Hepatocyte (in vitro differentiated cells): ENCODE data around the gene TMPRSS4. TPM values are rescaled to one million over a fixed set of nuclear protein-coding genes. Genes with fewer than 3 reads are reported as not detected.

Experiments used
- DNase-seq: peaks from one replicate; pipeline ENCODE4 v3.0.0-alpha.2; 2016; ENCODE audit warnings: low spot score
- H2AFZ ChIP-seq: fragments of 200-600 bp; sonication (generic); 2 replicates; pipeline ENCODE4 v1.6.0; 2016; ENCODE audit warnings: antibody characterized with exemption, mild to moderate bottlenecking
- H3K27ac ChIP-seq: fragments of 200-600 bp; sonication (generic); 2 replicates; pipeline ENCODE4 v1.5.1; 2016; ENCODE audit warnings: mild to moderate bottlenecking
- H3K27me3 ChIP-seq: fragments of 200-600 bp; sonication (generic); 2 replicates; pipeline ENCODE4 v1.6.1; 2016
- H3K36me3 ChIP-seq: fragments of 200-600 bp; sonication (generic); replicated peaks from 2 replicates; pipeline ENCODE4 v1.5.1; 2016; ENCODE audit warnings: low read depth; ENCODE audit not compliant: insufficient read depth
- H3K4me1 ChIP-seq: fragments of 200-600 bp; sonication (generic); 2 replicates; pipeline ENCODE4 v1.5.1; 2016; ENCODE audit warnings: mild to moderate bottlenecking, moderate library complexity; ENCODE audit not compliant: insufficient read depth
- H3K4me2 ChIP-seq: fragments of 200-600 bp; sonication (generic); 2 replicates; pipeline ENCODE4 v1.6.0; 2016
- H3K4me3 ChIP-seq: fragments of 200-600 bp; sonication (generic); 2 replicates; pipeline ENCODE4 v1.5.1; 2016; ENCODE audit warnings: mild to moderate bottlenecking
- H3K79me2 ChIP-seq: fragments of 200-600 bp; sonication (generic); 2 replicates; pipeline ENCODE4 v1.6.0; 2017; ENCODE audit warnings: mild to moderate bottlenecking
- H3K9me2 ChIP-seq: fragments of 200-600 bp; sonication (generic); replicated peaks from 2 replicates; pipeline ENCODE4 v1.6.0; 2017; ENCODE audit warnings: mild to moderate bottlenecking; ENCODE audit not compliant: insufficient read depth
- H3K9me3 ChIP-seq: fragments of 200-600 bp; sonication (generic); 2 replicates; pipeline ENCODE4 v1.5.1; 2016; ENCODE audit warnings: low read depth, mild to moderate bottlenecking
- H4K20me1 ChIP-seq: fragments of 200-600 bp; sonication (generic); 2 replicates; pipeline ENCODE4 v1.6.0; 2016; ENCODE audit warnings: mild to moderate bottlenecking; ENCODE audit not compliant: insufficient read depth, poor library complexity, severe bottlenecking
- EZH2 ChIP-seq: fragments of 200-600 bp; sonication (generic); IDR thresholded peaks from 2 replicates; pipeline ENCODE4 v1.6.1; 2016; ENCODE audit warnings: antibody characterized with exemption, mild to moderate bottlenecking, borderline replicate concordance
- EZH2phosphoT487 ChIP-seq: fragments of 200-600 bp; sonication (generic); IDR thresholded peaks from one replicate; pipeline ENCODE4 v1.6.1; 2018; ENCODE audit warnings: antibody characterized with exemption, mild to moderate bottlenecking, low read depth, moderate library complexity; ENCODE audit not compliant: unreplicated experiment, severe bottlenecking
- WGBS: methylation state at CpG from one replicate; pipeline ENCODE4 v1.1.6; 2016; ENCODE audit warnings: low lambda C conversion rate; ENCODE audit errors: missing lambda C conversion rate; 5-methylcytosine and 5-hydroxymethylcytosine counted together
- polyA plus RNA-seq: library from polyadenylated mRNA; unstranded; fragments of >200 nt; fragmentation: Nextera tagmentation; extraction: Ambion mirVana; gene quantifications from 2 replicates; pipeline ENCODE4 v1.2.1, GENCODE V29; 2016
- total RNA-seq: library from RNA; depleted of rRNA; stranded (reverse); fragments of >200 nt; gene quantifications from 2 replicates; pipeline ENCODE4 v1.2.3, GENCODE V29; 2014
- TF ChIP-seq, protein P1 (sequence below): fragments of 200-600 bp; sonication (generic); IDR thresholded peaks from 2 replicates; pipeline ENCODE4 v1.5.1; 2016; ENCODE audit warnings: antibody characterized with exemption, mild to moderate bottlenecking; ENCODE audit not compliant: poor library complexity

TMPRSS4 gene
- total and polyA plus RNA-seq, 2 experiments from 2014 or later = 10.9 to 16.2 TPM

DNA sequence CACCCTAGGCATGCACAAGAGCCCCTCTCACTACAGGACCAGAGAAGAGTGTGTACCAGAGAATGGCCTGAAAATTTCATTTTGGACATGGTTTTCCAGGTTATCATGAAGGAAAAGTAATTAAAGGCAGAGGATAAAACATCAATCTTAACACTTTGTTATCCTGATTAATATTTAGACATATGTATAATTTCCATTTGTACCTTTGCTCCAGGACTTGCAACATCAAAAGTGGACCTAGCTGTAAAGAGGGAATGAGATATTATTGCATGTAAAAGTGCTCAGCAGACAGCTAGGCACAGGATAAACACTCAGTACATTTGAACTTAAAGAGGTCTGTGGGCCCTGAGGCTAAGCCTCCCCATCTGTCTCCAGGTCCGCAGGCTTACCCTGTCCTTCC, 77.8 kb downstream of the TMPRSS4 start:
- 33% methylated on average over 1 of the region's 1 CpG for WGBS
- Histone ChIP-seq H2AFZ (no peak overlapping the region), H3K9me3 (no peaks in the 10 kb centered on the region), H3K79me2 (no peaks in the 10 kb centered on the region), H3K27ac (no peak overlapping the region), H3K4me2 (no peak overlapping the region), H3K9me2 (no peaks in the 10 kb centered on the region), H3K4me1 (peaks cover 27% of the 10 kb centered on the region), H3K36me3 (no peaks in the 10 kb centered on the region), H3K27me3 (peaks cover 97% of the 10 kb centered on the region), H3K4me3 (no peak overlapping the region), H4K20me1 (no peaks in the 10 kb centered on the region)
- TF ChIP-seq, protein P1, sequence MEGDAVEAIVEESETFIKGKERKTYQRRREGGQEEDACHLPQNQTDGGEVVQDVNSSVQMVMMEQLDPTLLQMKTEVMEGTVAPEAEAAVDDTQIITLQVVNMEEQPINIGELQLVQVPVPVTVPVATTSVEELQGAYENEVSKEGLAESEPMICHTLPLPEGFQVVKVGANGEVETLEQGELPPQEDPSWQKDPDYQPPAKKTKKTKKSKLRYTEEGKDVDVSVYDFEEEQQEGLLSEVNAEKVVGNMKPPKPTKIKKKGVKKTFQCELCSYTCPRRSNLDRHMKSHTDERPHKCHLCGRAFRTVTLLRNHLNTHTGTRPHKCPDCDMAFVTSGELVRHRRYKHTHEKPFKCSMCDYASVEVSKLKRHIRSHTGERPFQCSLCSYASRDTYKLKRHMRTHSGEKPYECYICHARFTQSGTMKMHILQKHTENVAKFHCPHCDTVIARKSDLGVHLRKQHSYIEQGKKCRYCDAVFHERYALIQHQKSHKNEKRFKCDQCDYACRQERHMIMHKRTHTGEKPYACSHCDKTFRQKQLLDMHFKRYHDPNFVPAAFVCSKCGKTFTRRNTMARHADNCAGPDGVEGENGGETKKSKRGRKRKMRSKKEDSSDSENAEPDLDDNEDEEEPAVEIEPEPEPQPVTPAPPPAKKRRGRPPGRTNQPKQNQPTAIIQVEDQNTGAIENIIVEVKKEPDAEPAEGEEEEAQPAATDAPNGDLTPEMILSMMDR = no peak
- TF ChIP-seq EZH2phosphoT487 (no peak), EZH2 (no peak)
- DNase-seq = no peak

DNA sequence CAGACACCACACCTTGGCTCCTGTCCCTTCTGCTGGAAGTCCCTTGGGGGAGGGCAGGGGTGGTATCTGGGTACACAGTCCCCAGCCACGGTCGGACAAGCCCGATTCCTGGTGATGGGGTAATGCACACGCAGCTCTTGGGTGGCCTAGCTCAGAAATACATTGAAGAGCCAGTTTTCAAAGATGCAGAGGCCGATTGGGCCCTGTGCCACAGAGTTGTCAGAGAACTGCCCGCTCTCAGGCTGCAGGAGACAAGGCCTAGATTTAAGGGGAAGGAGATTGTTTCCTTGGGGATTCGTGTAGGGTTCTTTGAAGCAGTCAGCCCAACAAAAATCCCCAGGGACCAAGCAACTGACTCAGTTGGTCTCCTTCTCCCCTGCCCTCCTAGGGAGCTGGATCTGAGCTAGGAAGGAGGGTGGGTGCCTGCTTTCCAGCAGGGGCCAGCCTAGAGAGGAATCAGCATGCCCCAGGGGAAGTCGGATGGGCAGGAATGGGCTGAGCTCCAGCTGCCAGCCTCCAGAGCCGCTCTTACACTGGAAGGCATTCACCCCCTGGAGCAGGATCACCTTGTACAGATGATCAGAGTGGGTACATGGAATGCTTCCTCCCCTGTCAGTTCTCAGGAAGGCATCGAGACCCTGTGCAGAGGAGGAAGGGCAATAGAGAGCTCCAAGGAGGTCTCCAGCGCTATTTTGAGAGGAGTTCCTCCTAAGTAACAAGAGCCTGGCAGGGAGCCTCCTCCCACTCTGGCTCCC, 79.1 kb downstream of the TMPRSS4 start:
- Histone ChIP-seq H3K4me3 (no peak overlapping the region), H3K79me2 (no peaks in the 10 kb centered on the region), H3K9me3 (no peaks in the 10 kb centered on the region), H3K4me2 (peak overlapping the region; percentile 72), H3K27me3 (peaks cover 90% of the 10 kb centered on the region), H2AFZ (no peak overlapping the region), H3K27ac (no peak overlapping the region), H3K36me3 (no peaks in the 10 kb centered on the region), H4K20me1 (no peaks in the 10 kb centered on the region), H3K9me2 (no peaks in the 10 kb centered on the region), H3K4me1 (peaks cover 27% of the 10 kb centered on the region)
- TF ChIP-seq, protein P1 = no peak
- TF ChIP-seq EZH2phosphoT487 = no peak
- no peak for TF ChIP-seq EZH2
- WGBS = 34% methylated on average over 11 of the region's 11 CpGs
- DNase-seq = no peak

DNA sequence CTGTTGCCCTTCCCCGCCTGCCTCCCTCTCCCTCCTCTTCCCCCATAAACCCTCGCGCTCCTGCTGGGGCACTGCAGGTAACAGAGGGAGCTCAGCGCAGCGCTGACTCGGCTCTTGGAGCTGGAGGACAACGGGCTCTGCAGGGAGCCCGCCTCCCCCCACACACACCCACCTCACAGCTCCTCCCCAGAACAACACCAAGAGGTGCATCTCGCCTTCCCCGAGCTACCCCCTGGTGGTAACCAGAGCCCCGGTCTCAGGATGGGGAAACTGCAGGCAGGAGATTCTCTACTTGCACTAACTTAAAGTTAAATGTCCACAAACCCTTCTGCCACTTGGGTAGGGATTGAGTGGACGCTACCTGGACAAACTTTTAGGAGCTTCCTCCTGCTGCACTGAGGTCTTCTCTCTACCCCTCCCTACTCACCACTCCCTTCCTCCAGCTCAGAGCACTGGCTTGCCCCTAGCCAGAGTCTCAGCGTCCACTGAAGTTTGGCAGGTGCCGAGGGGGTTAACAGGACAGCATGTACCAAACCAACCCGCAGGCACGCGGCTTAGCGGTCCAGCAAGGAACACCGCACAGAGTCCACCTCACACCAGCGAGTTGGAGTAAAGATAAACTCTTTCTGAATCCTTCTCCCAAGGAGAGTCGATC, 79.8 kb downstream of the TMPRSS4 start:
- TF ChIP-seq, protein P1 = no peak
- TF ChIP-seq EZH2 (no peak), EZH2phosphoT487 (no peak)
- Histone ChIP-seq H3K4me3 (no peak overlapping the region), H3K9me2 (no peaks in the 10 kb centered on the region), H4K20me1 (no peaks in the 10 kb centered on the region), H3K9me3 (no peaks in the 10 kb centered on the region), H3K4me2 (peak overlapping the region; percentile 72), H3K4me1 (peaks cover 27% of the 10 kb centered on the region), H3K79me2 (no peaks in the 10 kb centered on the region), H3K27me3 (peaks cover 89% of the 10 kb centered on the region), H3K27ac (no peak overlapping the region), H2AFZ (no peak overlapping the region), H3K36me3 (no peaks in the 10 kb centered on the region)
- WGBS = 4% methylated on average over 19 of the region's 21 CpGs
- peak; percentile 63 for DNase-seq
